HG03196 (cell line): ENCODE measurements around the gene MIEF2.

ENCODE experiments used
- ATAC-seq: cut with Tn5 transposase; IDR thresholded peaks from one replicate; pipeline ENCODE4 v1.9.1; 2021; ENCODE audit not compliant: unreplicated experiment

Gene MIEF2

GRCh38 chr17:18234853-18235380 lies 25.5 kb upstream of the MIEF2 start:
- no peak for ATAC-seq

DNA sequence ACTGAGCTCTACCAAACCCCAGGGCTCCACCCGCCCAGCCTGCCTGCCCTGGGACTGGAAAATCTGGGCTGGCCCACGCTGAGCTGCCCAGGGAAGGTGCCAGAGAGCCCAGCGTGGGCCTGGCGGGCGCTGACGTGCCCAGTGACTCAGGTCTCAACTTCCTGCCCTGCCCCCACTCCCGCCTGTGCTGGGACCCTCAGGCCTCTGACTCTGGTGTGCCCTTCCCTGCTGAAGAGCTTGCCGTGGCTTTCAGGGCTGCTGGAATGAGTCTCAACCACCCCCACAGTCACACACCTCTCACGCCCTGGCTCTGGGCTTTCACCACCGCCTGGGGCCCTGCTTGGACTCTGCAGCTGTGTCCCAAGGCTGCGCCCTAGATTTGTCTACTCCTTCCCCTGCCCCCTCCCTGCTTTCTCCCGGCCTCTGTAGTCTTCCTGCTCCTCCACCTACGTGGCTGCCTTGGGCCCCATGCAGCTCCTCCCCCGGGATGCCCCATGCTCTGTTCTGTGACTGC lies 24.7 kb upstream of the MIEF2 start:
- ATAC-seq = no peak

DNA sequence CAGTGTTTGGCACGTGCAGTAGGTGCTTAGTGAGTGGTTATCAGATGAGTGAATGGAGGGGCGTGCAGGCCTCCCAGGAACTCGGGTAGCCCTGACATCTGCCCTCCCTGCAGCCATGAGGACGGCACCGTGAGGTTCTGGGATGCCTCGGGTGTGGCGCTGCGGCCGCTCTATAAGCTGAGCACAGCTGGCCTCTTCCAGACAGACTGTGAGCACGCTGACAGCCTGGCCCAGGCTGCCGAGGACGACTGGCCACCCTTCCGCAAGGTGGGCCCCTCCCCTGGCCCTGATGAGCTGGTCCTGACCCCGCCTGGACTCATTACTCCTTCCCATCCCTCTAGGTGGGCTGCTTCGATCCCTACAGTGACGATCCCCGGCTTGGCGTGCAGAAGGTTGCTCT lies 24.0 kb upstream of the MIEF2 start:
- no peak for ATAC-seq

GRCh38 chr17:18237461-18237860 lies 23.0 kb upstream of the MIEF2 start:
- no peak for ATAC-seq

DNA sequence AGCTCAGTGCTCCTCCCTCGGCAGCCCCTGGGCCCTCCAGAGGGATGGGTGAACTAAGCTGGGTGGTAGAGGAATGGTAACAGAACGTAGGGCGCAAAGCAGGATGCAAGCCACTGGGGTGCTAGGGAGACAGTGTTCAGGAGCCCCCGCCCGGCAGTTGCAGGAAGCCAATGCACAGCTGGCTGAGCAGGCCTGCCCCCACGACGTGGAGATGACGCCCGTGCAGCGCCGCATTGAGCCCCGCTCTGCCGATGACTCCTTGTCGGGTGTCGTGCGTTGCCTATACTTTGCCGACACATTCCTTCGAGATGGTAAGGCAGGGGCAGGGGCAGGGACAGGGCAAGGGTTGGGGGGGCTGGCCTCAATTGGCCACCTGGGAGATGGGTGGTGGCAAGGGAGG lies 22.2 kb upstream of the MIEF2 start:
- no peak for ATAC-seq

DNA sequence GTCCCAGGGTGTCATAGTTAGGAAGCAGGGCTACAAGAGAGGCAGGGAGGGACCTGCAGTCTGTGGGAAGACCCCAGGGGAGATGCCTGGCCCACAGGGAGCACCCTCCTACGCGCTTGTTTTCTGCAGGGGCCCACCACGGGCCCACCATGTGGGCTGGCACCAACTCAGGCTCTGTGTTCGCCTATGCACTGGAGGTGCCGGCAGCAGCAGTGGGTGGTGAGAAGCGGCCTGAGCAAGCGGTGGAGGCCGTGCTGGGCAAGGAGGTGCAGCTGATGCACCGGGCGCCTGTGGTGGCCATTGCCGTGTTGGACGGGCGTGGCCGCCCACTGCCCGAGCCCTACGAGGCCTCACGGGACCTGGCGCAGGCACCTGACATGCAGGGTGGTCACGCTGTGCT lies 20.0 kb upstream of the MIEF2 start:
- no peak for ATAC-seq

DNA sequence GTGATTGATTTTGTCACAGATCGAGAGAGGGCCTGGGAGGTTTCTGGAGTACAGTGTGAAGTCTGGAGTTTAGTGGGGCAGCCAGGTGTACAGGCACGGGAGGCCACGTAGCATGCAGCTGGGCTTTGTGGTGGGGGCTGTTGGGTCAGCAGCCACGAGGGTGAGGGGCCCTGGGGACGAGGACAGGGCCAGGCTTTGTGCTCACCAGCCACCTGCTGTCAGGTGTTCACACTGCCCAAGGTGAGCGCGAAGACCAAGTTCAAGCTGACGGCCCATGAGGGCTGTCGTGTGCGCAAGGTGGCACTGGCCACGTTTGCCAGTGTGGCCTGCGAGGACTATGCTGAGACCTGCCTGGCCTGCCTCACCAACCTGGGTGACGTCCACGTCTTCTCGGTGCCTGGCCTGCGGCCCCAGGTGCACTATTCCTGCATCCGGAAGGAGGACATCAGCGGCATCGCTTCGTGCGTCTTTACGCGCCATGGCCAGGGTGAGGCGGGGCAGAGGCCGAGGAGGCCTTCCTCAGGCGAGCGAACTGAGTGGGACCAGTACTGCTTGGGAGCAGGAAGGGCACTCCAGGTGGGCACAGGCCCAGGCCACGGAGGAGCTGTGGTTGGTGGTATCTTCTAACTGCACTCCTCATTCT lies 19.1 kb upstream of the MIEF2 start:
- ATAC-seq = no peak

GRCh38 chr17:18245038-18245776 lies 15.3 kb upstream of the MIEF2 start:
- no peak for ATAC-seq

DNA sequence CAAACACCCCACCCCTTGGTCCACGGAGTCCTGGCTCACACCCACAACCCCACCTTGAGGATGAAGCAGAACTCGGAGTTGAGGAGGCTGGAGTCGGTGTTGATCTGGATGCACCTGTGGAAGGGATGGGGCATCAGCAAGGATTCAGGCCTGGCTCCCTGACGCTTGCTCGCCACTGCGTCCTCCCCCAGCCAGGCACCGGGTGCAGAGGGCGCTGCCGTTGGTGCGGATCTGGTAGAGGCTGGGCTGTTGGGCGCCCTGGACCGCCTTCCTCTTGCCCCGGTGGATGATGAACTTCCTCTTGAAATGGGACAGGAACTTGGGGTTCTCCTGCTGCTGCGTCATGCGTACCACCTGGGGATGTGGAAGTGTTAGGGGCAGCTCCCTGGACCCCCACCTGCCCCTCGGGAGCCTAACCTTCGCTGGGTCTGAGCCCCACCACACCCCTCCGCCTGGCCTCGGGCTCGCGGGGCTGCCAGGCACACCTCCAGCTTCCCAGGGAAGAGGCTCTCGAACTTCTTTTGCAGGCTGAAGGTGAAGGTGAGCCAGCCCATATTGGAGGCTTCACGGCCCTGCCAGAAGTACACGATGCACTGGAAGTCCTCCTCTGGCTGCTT lies 14.2 kb upstream of the MIEF2 start:
- ATAC-seq = no peak

GRCh38 chr17:18246880-18247612 lies 13.4 kb upstream of the MIEF2 start:
- ATAC-seq = no peak

GRCh38 chr17:18247613-18248001 lies 12.9 kb upstream of the MIEF2 start:
- ATAC-seq = no peak

DNA sequence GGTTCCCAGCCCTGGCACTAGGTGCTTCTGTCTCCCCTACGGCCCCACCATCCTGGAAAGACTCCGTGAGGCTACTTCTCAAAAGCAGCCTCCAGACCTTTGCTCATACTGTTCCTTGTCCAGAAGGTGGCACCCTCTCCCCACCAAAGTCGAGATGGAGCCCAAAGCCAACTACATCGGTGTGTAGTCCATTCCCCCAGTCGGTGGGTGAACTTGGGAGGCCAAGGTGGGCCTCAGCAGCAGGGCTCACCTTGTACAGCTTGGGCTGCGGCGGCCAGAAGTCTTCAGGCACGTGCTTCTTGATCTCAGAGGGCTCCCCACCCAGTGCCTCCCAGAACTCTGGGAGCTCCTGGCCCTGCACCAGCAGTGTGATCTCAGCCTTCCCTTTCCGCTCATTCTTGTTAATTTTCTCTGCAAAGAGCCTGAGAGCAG lies 12.1 kb upstream of the MIEF2 start:
- ATAC-seq = no peak

DNA sequence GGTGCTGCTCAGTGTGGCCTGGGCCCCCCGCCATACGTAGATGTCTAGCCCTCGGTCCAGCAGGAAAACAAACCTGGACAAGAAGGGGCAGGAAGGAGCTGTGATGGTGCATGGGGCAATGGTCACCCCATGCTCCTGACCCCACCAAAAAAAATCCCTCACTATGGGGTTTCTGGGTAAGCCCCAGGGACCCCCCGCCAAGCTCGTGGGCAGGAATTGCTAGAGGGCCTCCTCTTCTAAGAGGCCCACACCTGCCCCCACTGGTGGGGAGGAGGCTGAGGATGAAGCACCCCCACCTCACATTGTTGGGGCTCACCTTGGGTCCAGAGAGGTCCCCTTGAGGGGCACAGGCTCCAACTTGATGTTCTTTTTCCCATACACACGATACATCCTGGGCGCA lies 11.7 kb upstream of the MIEF2 start:
- no peak for ATAC-seq

DNA sequence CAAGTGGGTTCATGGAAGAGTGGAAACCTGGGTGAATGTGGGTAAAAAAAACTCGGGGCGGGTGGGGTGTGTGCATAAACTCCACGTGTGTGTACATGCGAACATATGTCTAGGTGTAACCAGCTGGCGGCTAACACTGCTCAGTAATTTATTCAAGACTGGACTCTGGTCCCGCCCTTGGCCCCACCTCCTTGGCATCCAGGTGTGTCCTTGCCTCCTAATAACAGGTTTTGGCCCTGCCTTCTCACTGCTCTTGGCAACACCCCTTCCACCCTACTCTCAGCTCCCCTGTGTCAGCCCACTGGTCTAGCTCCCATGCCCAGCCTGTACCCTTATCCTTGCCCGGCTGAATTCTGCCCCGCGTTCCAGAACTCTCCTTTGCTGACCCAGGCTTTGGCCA lies 10.2 kb upstream of the MIEF2 start:
- no peak for ATAC-seq

DNA sequence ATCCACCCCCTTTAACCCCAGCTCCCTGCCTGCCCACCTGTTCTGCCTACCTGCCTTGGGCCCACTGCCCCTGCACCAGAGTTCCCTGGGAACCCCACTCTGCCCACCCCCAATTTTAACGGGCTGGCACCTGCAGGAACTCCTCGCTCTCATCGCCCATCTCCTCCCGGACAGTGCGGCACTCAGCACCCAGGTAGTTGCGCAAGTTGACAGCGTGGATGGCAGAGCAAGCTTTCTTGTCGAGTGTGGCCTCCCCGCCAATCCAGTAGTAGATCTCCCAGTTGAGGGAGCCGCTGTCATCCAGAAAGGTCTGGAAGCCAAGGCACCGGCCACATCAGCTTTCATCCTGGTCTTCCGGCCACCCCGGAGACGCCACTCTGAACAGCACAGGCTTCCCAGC lies 9.8 kb upstream of the MIEF2 start:
- no peak for ATAC-seq

DNA sequence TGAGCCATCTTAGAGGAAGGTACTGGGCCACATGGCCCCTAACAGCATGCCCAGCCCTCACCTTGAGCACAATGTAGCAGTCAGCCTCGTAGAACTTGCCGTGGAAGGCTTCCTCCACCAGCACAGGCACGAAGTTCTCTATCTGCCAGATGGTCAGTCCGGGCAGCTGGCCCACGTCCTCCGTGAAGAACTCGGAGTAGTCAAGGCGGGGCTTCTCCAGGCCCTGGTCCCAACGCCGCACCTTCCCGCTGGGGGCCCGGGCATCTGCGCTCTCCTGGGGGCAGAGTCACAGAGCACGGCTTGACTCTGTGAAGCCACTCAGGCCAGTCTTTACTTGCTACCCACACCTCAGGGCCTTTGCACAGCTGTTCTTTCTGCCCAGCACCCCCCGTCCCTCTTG lies 9.3 kb upstream of the MIEF2 start:
- ATAC-seq = no peak

DNA sequence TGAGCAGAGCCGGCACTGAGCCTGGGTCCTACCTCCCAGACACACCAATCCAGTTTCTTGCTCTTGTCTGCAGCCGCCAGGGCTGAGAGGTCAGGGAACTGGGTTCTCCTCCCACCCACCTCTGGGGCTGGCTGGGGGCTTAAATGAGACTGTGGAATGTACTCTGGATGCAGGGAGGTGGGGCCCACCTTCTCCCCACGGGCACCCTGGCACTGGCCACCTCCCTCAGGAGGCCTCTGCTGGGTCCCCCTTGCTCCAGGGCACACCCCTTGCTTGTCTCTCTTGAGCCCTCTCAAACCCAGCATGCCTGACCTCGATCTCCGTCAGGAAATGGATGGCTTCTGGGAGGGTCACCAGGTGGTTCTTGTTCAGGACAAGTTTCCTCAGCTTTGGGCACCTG lies 8.3 kb upstream of the MIEF2 start:
- ATAC-seq = no peak

GRCh38 chr17:18253187-18253884 lies 7.1 kb upstream of the MIEF2 start:
- ATAC-seq = no peak

- ATAC-seq = no peak
Observed at GRCh38 chr17:18253947-18254821, 6.3 kb upstream of the MIEF2 start.
